ENCODE data around the gene CFAP46.
"Not testable (repeated sequence)": the region's sequence is repeated elsewhere in the genome, so short reads cannot be mapped to it uniquely, and the experiment has no call there.

Gene CFAP46

DNA sequence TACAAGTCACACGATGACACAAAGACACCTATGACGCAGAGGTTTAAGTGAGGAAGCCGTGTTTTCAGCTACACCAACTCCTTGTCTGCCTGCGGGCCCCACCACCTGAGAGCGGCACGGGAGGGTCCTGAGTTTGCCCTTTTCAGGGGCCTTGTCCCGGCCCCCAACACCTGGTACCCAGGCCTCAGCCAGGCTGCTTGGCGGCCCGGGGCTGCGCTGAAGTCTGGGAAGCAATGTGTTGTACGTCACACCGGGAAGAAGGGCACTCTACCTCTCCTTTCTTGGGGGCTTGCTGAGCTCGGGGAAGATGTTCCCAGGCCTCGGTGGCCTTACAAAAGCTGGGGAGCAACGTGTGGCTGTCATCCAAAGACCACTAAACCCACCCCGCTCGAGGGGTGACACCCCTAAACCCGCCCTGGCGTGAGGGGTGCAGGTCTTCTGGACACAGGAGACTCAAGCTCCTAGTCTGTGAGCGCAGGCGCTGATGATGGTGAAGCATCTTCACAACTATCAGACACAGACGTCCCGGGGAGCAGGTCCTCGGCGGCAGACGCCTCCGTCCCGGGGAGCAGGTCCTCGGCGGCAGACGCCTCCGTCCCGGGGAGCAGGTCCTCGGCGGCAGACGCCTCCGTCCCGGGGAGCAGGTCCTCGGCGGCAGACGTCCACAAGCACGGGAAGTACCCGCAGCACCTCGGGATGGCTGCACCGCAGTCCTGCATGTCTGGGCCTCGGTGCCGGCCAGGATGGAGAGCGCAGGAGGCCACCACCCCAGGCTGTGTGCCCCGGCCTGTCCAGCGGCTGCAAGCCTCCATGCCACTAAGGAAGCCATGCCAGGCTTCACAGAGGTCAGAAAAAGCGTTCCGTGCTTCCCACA lies 15.4 kb downstream of the CFAP46 start:
- DNase-seq, result no peak

DNA sequence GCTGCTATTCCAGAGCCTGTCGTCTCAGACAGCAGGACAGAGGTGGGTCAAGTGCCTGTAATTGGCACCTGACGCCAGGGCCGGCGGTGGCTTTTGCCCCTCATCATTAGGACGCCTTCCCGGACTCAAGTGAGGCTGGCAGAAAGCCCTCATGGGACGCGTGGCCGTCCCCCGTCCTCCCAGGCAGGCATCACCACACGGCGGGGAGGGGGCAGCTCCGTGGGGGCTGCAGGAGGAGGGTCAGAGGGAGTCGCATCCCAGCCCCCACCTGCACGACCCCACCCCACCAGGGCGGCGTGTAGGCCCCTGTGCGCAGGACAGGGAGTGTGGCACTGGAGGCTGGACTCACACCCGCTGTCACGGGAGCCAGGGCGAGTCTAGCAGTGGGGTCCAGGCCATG lies 16.3 kb downstream of the CFAP46 start:
- no peak for DNase-seq

DNA sequence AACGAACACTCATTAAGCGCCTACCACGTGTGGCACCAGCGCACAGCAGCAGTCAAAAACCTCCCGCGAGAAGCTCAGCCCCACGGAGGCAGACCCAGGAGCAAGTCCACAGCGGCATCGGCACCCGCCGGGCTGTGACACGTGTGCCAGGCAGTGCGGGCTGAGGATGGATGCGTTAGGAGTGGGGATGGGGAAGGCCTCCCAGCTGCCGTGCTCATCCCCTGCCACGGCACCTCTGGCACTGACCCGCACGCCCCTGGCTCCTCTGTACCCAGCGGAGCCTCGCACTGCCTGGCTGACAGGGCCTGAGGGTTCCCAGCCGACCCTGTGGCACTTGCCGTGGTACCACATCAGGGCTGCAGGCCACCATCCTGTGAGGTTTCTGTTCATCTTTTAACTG lies 16.8 kb downstream of the CFAP46 start:
- no peak for DNase-seq

DNA sequence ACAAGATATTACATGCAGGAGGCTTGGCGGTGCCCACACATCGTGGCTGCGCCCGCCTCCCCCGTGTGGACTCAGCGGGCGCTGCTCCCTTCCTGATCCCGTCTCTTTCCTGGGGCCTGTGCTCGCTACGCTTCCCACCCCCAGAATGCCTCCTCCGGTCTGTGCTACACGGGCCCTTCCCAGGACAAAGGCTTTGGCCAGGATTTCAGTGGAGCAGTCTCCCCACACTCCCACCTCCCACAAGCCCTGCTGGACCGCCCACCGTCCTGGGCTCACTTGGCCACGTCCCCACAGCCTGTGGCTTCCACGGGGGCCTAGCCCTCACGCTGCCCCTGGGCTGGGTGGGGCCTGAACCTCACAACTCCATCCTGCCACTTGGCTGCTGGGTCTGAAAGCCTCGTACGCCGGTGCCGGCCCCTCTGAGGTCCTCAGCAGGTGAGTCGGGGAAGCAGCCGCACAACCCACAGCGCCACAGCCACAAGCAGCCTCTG lies 17.3 kb downstream of the CFAP46 start:
- DNase-seq, result no peak

DNA sequence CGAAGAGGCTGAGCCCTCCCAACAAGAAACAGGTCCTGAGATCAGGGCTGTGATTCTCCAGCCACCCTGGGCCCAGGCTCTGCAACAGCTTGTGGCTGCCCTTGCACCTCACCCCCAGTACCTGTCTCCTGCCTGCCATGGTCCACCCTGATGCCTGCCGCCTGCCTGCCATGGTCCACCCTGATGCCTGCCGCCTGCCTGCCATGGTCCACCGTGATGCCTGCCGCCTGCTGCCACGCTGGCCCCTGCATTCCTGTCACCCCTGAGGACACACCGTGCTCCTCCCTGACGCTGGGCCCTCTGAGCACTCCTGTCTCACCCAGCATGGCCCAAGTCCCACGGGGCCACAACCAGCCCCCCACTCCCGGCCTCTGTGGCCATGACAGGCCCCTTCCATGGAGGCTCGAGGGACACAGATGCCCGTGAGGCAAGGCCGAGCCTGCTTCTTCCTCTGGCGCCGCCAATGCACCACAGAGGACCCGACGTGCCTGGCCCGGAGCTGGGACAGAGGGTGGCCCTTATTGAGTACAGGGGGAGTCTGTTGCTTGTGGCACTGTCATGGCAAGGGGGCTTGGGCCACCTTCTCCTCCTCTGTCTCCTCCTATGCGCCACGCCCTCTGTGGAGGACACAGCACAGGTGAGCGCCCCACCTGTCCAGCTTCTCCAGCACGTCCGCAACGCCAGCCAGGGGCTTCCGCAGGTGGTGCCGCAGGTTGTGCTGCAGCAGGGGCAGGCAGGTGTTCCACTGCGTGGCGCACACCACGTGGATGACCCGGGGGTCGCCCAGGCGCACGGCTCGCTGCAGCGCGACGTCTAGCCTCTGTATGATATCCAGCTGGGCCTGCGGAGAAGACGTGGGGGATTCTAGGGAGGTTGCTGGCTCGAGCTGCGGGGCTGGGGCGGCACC lies 18.1 kb downstream of the CFAP46 start:
- no peak for DNase-seq

DNA sequence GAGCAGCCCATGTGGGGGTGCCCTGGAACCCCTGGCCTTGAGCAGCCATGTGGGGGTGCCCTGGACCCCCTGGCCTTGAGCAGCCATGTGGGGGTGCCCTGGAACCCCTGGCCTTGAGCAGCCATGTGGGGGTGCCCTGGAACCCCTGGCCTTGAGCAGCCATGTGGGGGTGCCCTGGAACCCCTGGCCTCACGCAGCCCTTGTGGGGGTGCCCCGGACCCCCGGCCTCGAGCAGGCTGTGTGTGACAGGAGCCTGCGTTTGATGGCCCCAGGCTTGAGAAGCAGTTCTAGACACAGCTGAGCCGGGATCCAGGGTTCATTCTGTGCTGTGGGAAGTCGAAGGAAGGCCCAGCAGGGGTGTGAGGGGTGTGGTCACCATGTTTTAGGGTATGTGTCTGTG lies 19.0 kb downstream of the CFAP46 start:
- not testable (repeated sequence) for DNase-seq

DNA sequence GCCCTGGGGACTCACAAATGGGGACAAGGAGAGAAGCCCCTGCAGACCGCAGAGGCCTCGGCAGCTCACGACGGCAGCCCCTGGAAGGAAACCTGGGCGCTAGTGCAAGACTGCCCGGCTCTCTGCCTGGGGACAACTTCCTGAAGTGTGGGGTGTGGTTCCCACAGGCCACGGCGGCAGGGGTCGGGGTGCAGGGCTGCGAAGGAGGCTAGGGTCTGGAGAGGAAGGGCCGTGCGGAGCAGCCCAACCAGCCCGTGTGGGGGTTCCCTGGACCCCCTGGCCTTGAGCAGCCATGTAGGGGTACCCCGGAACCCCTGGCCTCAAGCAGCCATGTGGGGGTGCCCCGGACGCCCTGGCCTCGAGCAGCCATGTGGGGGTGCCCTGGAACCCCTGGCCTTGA lies 19.5 kb downstream of the CFAP46 start:
- no peak for DNase-seq

DNA sequence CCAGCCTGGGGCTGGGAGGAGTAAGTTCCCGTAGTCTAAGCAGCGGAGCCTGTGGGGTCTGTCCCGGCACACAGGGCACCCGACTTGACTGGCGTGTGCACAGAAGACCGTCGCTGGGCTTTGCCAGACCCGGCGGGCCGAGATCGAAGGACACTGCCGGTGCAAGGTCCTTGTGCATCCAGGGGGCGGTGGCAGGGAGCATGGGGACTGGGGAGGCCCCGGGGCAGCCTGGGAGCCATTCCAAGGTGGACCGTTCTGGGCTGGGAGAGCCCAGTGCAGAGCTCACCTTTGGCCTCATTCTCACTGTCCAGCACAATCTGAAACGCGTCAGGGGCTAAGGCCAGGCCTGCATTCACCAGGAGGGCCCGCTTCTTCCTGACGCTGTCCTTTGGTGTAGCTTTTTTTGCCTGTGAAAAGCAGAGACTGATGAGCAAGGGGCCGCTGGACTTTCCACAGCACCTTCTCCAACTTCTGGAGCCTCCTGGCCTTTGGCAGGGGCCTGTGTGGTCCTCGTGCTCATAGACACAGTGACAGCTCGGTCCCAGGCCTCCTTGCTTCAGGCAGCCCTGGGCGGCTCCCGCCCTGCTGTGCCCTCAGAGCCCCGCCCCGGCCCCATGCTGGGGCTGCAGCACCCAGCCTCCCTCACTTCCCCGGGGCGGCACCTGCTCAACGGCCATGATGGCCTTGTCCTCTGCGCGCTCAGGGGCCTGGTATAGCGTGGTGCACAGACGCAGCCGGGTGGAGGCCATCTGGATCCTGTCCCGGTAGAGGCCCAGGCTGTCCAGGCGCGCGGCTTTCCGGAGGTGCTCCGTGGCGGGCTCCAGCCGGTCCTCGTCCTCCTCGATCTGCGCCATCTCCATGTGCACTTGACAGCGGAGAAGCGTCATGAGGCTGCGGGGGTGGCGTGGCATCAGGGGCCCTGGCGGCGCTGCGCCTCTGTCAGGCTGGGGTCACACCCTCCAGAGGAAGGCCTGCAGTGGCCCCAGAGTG lies 20.3 kb downstream of the CFAP46 start:
- no peak for DNase-seq

DNA sequence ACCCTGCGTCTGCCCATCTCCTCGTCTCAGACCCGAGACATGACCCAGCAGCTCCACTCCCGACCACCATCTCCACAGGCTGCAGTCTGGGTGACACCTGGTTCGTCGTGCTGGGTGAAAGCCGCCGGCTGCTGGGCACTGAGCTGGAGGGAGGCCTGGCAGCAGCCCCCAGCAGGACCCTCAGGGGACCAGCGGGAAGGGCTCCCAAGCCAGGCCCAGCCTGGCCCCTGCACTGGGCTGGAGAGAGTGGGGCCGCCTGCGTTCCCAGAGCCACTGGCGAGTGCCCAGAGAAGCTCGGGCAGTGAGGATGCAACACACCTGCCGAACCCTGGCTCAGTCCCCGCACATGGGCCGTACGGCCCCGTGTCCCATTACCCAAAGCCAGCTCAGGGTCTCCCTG lies 21.3 kb downstream of the CFAP46 start:
- no peak for DNase-seq

DNA sequence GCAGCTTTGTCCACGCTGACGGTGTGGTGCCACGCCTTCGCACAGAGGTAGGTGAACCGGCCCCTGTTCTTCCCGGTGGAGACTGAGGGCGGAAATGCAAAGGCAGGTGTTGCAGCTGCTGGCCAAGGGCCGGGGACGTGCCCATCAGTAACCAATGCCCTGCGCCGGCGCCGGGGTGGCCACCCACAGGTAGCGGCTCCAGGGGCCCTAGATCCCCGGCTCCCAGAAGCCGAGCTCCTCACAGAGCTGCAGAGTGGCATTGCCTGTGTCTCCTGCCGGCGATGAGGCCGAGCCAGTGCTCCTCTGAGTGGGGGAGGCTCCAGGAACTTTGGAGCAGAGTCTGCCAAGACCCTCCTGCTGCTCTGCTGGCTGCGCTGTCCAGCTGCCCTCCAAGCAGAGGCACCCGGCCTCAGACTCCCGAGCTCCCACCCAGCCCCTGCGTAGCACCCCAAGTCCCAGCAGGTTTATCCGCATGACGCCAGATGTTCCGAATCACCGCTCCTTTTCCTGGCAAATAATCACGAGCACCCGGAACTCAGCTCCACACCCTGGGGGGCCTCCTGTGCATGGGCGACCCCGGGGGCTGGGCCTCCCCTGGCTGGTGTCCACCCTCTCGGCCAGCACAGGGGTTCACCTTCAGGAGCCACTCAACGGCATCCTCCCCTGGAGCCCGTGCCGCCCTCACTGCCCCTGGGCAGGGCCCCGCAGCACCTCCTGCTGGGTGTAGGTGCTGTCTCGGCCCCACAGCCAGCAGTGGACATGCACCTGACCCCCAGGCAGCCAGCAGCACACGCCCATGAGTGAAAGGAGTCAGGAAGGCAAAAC lies 22.1 kb downstream of the CFAP46 start:
- no peak for DNase-seq

DNA sequence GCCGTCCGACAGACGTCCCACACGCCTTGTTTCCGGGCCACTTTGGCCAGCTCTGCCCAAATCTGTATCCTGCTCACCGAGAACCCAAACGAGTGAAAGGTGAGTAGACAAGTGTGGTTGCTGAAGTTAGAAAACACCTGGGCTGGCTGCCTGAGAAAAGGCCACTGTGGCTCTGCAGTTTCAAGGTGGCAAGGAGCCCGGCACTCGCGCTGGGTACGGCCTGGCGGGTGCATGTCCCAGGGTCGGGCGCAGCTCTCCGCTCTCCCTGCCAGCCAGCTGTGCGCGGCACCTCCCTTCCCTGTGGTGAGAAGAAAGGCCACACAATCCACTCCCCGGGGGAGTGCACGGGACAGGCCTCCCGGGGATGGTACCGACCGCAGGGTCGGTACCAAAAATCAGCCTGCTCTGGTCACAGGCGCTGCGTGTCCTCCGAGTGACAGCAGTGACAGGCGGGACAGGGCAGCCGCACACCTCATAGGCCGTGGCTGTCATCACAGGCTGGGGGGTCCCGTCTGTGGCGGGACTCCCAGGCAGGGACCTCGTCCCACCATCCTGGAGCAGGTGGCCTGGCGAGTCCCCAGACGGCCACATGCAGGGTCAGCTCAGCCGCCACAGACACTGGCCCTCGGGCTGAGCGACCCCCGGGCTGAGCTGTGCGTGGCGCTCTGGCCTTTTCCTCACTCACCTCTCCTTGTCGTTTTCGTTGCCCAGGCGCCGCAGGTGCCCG lies 22.8 kb downstream of the CFAP46 start:
- DNase-seq, result no peak

DNA sequence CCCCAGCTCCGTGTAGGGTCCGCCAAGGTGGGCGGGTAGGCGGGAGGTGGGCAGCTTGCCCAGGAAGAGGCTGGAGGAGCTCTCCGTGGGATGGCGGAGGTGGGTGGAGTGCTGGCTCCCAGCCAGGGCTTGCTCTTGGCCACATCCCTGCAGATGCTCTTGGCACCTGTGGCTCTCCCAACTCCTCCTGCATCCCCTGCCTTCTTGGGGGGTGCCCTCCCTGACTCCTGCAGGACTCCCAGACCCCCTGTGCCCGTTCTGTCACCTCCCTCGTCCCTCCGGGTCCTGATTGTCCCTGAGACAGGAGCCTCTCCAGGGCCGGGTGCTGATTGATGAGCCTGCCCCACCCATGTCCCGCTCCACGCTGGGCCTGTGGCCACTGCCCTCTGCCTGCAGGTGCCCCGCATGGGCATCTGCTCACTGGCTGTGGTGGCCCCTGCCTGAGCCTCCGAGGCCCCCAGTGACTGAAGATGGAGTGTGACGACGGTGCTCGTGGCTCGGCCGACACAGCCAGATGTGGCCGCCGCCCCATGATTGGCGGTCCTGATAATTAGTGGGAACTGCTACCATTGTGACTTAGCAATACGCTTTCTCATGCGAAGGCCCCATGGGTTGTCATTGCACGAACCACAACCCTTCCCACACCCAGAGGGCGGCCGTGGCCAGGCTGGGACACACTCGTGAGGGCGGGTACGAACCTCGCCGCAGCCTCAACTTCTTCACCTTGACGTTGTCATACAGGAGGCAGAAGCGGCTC lies 23.6 kb downstream of the CFAP46 start:
- no peak for DNase-seq

DNA sequence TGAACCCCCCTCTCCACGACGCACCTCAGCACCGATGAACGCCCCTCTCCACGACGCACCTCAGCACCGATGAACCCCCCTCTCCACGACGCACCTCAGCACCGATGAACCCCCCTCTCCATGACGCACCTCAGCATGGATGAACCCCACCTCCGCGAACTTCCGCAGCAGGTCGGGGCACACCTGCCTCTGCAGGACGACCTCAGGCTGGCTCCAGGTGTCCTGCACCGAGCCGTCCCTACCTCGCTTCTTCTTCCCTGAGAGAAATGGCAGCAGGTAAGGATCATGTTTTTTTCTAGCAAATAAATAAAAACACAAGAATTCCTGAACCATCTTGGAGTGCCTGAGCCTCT lies 24.1 kb downstream of the CFAP46 start:
- no peak for DNase-seq

DNA sequence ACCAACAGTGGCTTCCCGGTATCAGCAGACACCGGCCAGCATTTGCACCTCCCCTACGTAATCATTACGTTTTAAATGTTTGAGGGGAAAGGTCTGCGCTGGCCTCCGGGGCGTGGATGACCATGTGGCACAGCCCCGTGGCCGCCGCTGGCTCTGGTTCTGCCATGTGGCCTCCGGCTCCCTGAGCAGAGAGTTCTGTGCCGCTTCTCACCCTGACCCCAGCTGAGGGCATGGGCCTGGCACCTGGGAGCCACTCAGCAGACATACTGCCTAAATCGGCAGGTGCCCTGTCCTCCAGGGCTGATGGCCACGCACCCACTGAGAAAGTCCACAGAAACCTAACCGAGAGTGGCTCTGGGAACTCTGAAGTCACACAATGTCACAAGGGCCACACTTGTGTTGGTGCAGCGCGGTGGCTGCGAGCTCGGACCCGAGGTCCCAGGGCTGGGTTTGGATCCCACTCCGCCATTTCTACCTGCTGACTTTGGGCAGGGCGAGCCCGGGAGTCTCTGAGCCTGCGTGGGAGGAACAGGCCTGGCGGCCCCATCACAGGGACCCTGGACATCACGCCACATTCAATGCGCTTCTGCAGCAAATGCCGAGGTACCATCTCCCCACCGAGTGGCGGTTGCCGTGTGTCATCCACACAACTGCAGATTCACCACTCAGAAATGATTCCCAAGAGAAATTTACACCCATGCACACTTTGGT lies 25.3 kb downstream of the CFAP46 start:
- DNase-seq, result peak; percentile 7

DNA sequence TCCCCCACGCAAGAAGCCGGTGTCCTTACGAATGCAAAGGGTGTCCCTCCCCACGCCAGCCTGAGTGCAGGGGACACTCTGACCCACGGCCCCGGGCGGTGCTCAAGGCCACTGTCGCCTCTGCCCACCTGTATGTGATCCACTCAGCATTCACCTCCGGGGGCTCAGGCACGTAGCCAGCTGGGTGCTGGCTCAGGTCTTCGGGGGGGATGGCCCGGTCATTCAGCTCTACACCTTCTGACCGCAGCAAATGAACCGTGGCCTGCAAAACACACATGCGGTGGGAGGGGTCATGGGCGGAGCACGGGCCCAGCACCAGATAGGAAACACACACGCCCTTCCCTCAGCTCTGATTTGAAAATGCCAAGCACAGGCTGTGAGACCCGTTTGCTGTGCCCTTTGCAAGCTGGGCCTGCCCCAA lies 25.9 kb downstream of the CFAP46 start:
- no peak for DNase-seq

DNA sequence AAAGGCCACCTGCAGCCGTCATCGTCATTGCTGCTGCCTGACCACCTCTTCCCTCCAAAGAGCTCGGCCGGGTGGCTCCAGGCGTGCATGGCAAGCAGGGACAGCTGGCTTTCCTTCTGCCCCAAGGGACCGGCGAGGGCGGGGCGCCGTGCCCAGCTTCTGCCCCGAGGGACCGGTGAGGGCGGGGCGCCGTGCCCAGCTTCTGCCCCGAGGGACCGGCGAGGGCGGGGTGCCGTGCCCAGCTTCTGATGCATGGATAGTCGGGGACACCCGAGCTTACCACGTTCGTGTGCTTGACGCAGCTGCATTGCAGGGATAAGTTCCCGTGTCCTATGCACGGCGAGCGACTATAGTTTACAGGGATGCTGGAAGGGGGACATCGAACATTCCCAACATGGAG lies 27.0 kb downstream of the CFAP46 start:
- no peak for DNase-seq

DNA sequence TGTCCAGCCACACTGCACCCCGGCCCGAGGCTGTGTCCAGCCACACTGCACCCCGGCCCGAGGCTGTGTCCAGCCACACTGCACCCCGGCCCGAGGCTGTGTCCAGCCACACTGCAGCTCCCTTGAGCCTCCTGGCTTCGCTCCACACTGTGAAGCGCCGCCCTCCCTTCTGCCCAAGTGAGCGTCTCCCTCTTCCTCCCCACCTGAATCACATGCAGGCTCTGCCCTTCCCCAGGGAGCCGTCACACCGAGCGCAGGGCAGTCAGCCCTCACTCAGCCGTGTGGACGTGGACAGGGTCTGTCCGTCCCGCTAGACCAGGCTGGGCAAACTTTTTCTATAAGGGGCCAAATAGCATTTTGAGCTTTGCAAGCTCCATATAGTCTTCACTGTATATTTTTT lies 27.6 kb downstream of the CFAP46 start:
- DNase-seq, result no peak

DNA sequence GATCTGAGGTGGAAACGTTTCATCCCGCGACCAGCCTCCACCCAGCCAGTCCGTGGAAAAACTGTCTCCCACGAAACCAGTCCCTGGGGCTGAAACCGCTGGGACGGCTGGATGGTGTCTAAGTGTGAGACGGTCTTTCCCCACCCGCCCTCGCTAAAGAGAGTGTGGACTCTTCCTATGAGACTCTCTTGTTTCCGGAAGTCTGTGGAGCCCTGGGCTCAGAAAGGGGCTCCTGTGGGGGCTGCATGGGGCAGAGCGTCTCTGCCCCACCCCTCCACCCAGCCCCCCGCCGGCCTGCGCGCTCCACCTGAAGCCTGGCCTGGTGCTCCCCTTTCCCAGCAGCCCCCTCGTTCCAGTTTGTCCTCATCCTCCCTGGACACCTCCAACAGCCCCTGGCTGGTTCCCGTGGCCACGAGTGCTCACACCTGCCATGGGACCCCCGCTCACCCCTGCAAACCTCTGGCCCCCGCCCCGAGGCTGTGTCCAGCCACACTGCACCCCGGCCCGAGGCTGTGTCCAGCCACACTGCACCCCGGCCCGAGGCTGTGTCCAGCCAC lies 28.7 kb downstream of the CFAP46 start:
- no peak for DNase-seq

All from activated CD8-positive, alpha-beta memory T cell treated with anti-CD3 and anti-CD28 coated beads, Interleukin-2, amount 50 U/mL, for 4 hours (primary cell).